SK-N-SH (cell line): ENCODE measurements around the gene CCDC91. TPM values are rescaled to one million over a fixed set of nuclear protein-coding genes. Genes with fewer than 3 reads are reported as not detected.

Source experiments
- CTCF ChIA-PET: fragments of 300-600, 350-600 bp; formaldehyde crosslinking; extraction: SDS; loops from one replicate; lab custom pipeline; 2021; lab: Yijun Ruan, JAX
- POLR2A ChIA-PET: fragments of 350-600 bp; sonication (Branson Sonifier 250); formaldehyde crosslinking; extraction: SDS; loops from one replicate; lab custom pipeline; 2020; ENCODE audit warnings: antibody characterized with exemption, inconsistent platforms; lab: Yijun Ruan, JAX
- DNase-seq: peaks from one replicate; pipeline ENCODE4 v3.0.0; 2012
- H2AFZ ChIP-seq: fragments of 200-600 bp; sonication (generic); 2 replicates; pipeline ENCODE4 v1.8.1; 2016; ENCODE audit warnings: antibody characterized with exemption, mild to moderate bottlenecking, low read depth
- H3F3A ChIP-seq: fragments of 200-600 bp; sonication (generic); replicated peaks from 2 replicates; pipeline ENCODE3; 2016; ENCODE audit warnings: antibody characterized with exemption, mild to moderate bottlenecking; ENCODE audit not compliant: insufficient read depth
- H3K27ac ChIP-seq, 2 experiments: fragments of 200-500 bp in 1 of 2; fragments of 200-600 bp in 1 of 2; sonication (Bioruptor generic) in 1 of 2; sonication (generic), shearing (Covaris generic) in 1 of 2; 2 replicates each; pipeline versions ENCODE4 v1.5.1 to v1.6.1; 2014 to 2016; ENCODE audit warnings: low read depth in 2 of 2, inconsistent platforms in 1 of 2, low read length in 1 of 2, mild to moderate bottlenecking in 1 of 2, mixed read lengths in 1 of 2
- H3K27me3 ChIP-seq: fragments of 200-600 bp; sonication (generic), shearing (Covaris generic); 2 replicates; pipeline ENCODE4 v1.6.1; 2016; ENCODE audit warnings: mixed run types; ENCODE audit not compliant: insufficient read depth
- H3K36me3 ChIP-seq, 2 experiments: fragments of 200-500 bp in 1 of 2; fragments of 200-600 bp in 1 of 2; sonication (Bioruptor generic) in 1 of 2; sonication (generic) in 1 of 2; replicated peaks in 1 of 2; 2 replicates each; pipeline versions ENCODE3 to v1.5.1; 2014 to 2016; ENCODE audit warnings: low read length in 1 of 2, mild to moderate bottlenecking in 1 of 2; ENCODE audit not compliant: insufficient read depth in 2 of 2, control insufficient read depth in 1 of 2
- H3K4me1 ChIP-seq, 2 experiments: fragments of 200-500 bp in 1 of 2; fragments of 200-600 bp in 1 of 2; sonication (Bioruptor generic) in 1 of 2; sonication (generic), shearing (Covaris generic) in 1 of 2; 2 replicates each; pipeline versions ENCODE4 v1.5.1 to v1.6.1; 2014 to 2016; ENCODE audit warnings: low read depth in 1 of 2, low read length in 1 of 2, mixed run types in 1 of 2; ENCODE audit not compliant: insufficient read depth in 2 of 2, control insufficient read depth in 1 of 2
- H3K4me2 ChIP-seq: fragments of 200-600 bp; sonication (generic), shearing (Covaris generic); 2 replicates; pipeline ENCODE4 v1.6.1; 2017; ENCODE audit warnings: mixed run types
- H3K4me3 ChIP-seq, 2 experiments: fragments of 200-500 bp in 1 of 2; fragments of 200-600 bp in 1 of 2; sonication (Bioruptor generic) in 1 of 2; sonication (generic), shearing (Covaris generic) in 1 of 2; 2 replicates each; pipeline versions ENCODE4 v1.5.1 to v1.8.1; 2014 to 2016; ENCODE audit warnings: low read depth in 2 of 2, inconsistent platforms in 1 of 2, low read length in 1 of 2, mild to moderate bottlenecking in 1 of 2, mixed read lengths in 1 of 2, moderate library complexity in 1 of 2
- H3K79me2 ChIP-seq: fragments of 200-600 bp; sonication (generic); 2 replicates; pipeline ENCODE4 v1.8.1; 2017; ENCODE audit warnings: mild to moderate bottlenecking; ENCODE audit not compliant: insufficient read depth
- H3K9ac ChIP-seq: fragments of 200-600 bp; sonication (generic); 2 replicates; pipeline ENCODE4 v1.6.1; 2017; ENCODE audit warnings: mixed run types
- H3K9me2 ChIP-seq: fragments of 200-600 bp; sonication (generic); 2 replicates; pipeline ENCODE4 v1.6.1; 2017; ENCODE audit warnings: mixed run types
- H3K9me3 ChIP-seq: fragments of 200-600 bp; sonication (generic); 2 replicates; pipeline ENCODE4 v1.6.1; 2017; ENCODE audit warnings: mixed run types, mild to moderate bottlenecking, moderate library complexity
- H4K20me1 ChIP-seq: fragments of 200-600 bp; sonication (generic); 2 replicates; pipeline ENCODE4 v1.6.1; 2017; ENCODE audit warnings: mild to moderate bottlenecking, mixed run types; ENCODE audit not compliant: insufficient read depth
- CHD2 ChIP-seq: fragments of 150-350 bp; IDR thresholded peaks from 2 replicates; pipeline ENCODE4 v1.6.1; 2018; ENCODE audit warnings: low read length; ENCODE audit not compliant: partially characterized antibody
- CTCF ChIP-seq: fragments of 200-600 bp; sonication (generic); IDR thresholded peaks from 2 replicates; pipeline ENCODE4 v1.6.1; 2017; ENCODE audit warnings: antibody characterized with exemption, mild to moderate bottlenecking, moderate library complexity
- EP300 ChIP-seq, 2 experiments: IDR thresholded peaks; 2 replicates each; pipeline versions ENCODE4 v1.4.0 to v1.6.1; 2012; ENCODE audit warnings: borderline replicate concordance in 1 of 2, low read depth in 1 of 2, low read length in 1 of 2
- FOSL2 ChIP-seq: IDR thresholded peaks from 2 replicates; pipeline ENCODE4 v1.4.0; 2012; ENCODE audit warnings: low read depth, mild to moderate bottlenecking, moderate library complexity, borderline replicate concordance
- FOXJ3 ChIP-seq: sonication (generic); formaldehyde crosslinking; IDR thresholded peaks from 2 replicates; pipeline ENCODE4 v1.5.1; 2020; ENCODE audit warnings: mild to moderate bottlenecking, missing genetic modification reagents
- FOXM1 ChIP-seq: IDR thresholded peaks from 2 replicates; pipeline ENCODE4 v1.4.0; 2012; ENCODE audit warnings: low read depth, mild to moderate bottlenecking
- GABPA ChIP-seq: IDR thresholded peaks from 2 replicates; pipeline ENCODE4 v1.4.0; 2012; ENCODE audit warnings: low read depth, mild to moderate bottlenecking
- GATA2 ChIP-seq: sonication (generic); formaldehyde crosslinking; IDR thresholded peaks from 2 replicates; pipeline ENCODE4 v1.5.0; 2020; ENCODE audit warnings: mild to moderate bottlenecking, missing genetic modification reagents
- JUND ChIP-seq: IDR thresholded peaks from 2 replicates; pipeline ENCODE4 v1.4.0; 2012
- MEF2A ChIP-seq: IDR thresholded peaks from 2 replicates; pipeline ENCODE4 v1.4.0; 2012; ENCODE audit warnings: low read depth, borderline replicate concordance
- NFIC ChIP-seq: IDR thresholded peaks from 2 replicates; pipeline ENCODE4 v1.4.0; 2012; ENCODE audit warnings: borderline replicate concordance
- NRF1 ChIP-seq: IDR thresholded peaks from 2 replicates; pipeline ENCODE4 v1.6.1; 2012; ENCODE audit warnings: low read depth, mild to moderate bottlenecking, low read length
- POLR2AphosphoS5 ChIP-seq: IDR thresholded peaks from 2 replicates; pipeline ENCODE4 v1.6.1; 2012; ENCODE audit warnings: low read depth, low read length
- RAD21 ChIP-seq: IDR thresholded peaks from 2 replicates; pipeline ENCODE4 v1.6.1; 2012; ENCODE audit warnings: mild to moderate bottlenecking, low read length
- REST ChIP-seq: IDR thresholded peaks from 2 replicates; pipeline ENCODE4 v1.6.1; 2012; ENCODE audit warnings: mild to moderate bottlenecking, low read depth, low read length, moderate library complexity
- RFX5 ChIP-seq: IDR thresholded peaks from 2 replicates; pipeline ENCODE4 v1.6.1; 2012; ENCODE audit warnings: mild to moderate bottlenecking, improper control_type of control experiment, low read length
- SMC3 ChIP-seq: IDR thresholded peaks from 2 replicates; pipeline ENCODE4 v1.6.1; 2012; ENCODE audit warnings: low read depth, low read length, improper control_type of control experiment
- TCF12 ChIP-seq: IDR thresholded peaks from 2 replicates; pipeline ENCODE4 v1.4.0; 2012
- YY1 ChIP-seq: IDR thresholded peaks from 2 replicates; pipeline ENCODE4 v1.4.0; 2012; ENCODE audit warnings: low read depth, mild to moderate bottlenecking
- ZBTB33 ChIP-seq: IDR thresholded peaks from 2 replicates; pipeline ENCODE4 v1.4.0; 2012; ENCODE audit warnings: low read depth, borderline replicate concordance
- WGBS: methylation state at CpG from one replicate; pipeline ENCODE4 v1.1.6; 2017; ENCODE audit warnings: low lambda C conversion rate; 5-methylcytosine and 5-hydroxymethylcytosine counted together
- polyA plus RNA-seq, 3 experiments: library from polyadenylated mRNA; depleted of rRNA; stranded (reverse); fragments of >200 nt; gene quantifications; 2 replicates each; pipeline ENCODE4 v1.2.3, GENCODE V29; 2012

Gene CCDC91
- polyA plus RNA-seq, 1 of the 3 experiments (the other 2 are of a cell fraction): 13.0 TPM

- H3K9me2 ChIP-seq: no peaks in the 10 kb centered on the region
- no peaks in the 10 kb centered on the region for H3K36me3 ChIP-seq
- H3K79me2 ChIP-seq: no peaks in the 10 kb centered on the region
- H3K27me3 ChIP-seq: no peaks in the 10 kb centered on the region
- peaks cover 0 to 27% of the 10 kb centered on the region in 2 experiments; a peak in 3 of 4 replicates for H3K4me1 ChIP-seq
- no peak for DNase-seq
- POLR2A ChIA-PET: no interaction called here
- 29% methylated on average over 2 of the region's 2 CpGs for WGBS
- peak overlapping the region; percentile 1; the same call in 1 of the 2 replicates for H2AFZ ChIP-seq
- no peaks in the 10 kb centered on the region for H3K9me3 ChIP-seq
- H3K9ac ChIP-seq: no peak overlapping the region
- CTCF ChIA-PET: interaction anchor here (1.0 to 1.6 kb wide), 2 partner anchors 10 kb away, joined by 4 to 5 read pairs; no protein-coding TSS in a partner anchor
- no peaks in the 10 kb centered on the region for H4K20me1 ChIP-seq
- H3K4me3 ChIP-seq: no peak overlapping the region
- TF ChIP-seq GATA2 (no peak), FOSL2 (peak; percentile 67; the same call in 1 of the 2 replicates), FOXM1 (no peak), RAD21 (no peak), GABPA (no peak), ZBTB33 (no peak), TCF12 (peak; percentile 10; the same call in 1 of the 2 replicates), FOXJ3 (no peak), JUND (peak; percentile 82), EP300 (IDR thresholded peaks at IDR 0.05; ENCODE audit: borderline replicate concordance in 1 of 2, low read depth in 1 of 2, low read length in 1 of 2) (peak in 1 of 2 experiments; percentile 54; a peak in 1 of 4 replicates)
- H3F3A ChIP-seq: peaks cover 24% of the 10 kb centered on the region
- peak overlapping the region; percentile 10; the same call in 1 of the 2 replicates for H3K4me2 ChIP-seq
- H3K27ac ChIP-seq: peak overlapping the region; percentile 47 to 73; a peak in 3 of 4 replicates
Observed at GRCh38 chr12:28535216-28535615, 345.0 kb downstream of the CCDC91 start.

- DNase-seq: no peak
- peak; percentile 17; the same call in 1 of the 2 replicates for TF ChIP-seq FOSL2
- no peak for TF ChIP-seq CHD2
- no peak for TF ChIP-seq YY1
- TF ChIP-seq CTCF: peak; percentile 10; the same call in 1 of the 2 replicates
- no peak for TF ChIP-seq SMC3
- no peak for TF ChIP-seq POLR2AphosphoS5
- TF ChIP-seq FOXJ3: no peak
- no peak for TF ChIP-seq GATA2
- TF ChIP-seq REST: no peak
- TF ChIP-seq NFIC: no peak
- TF ChIP-seq EP300 (IDR thresholded peaks at IDR 0.05; ENCODE audit: borderline replicate concordance in 1 of 2, low read depth in 1 of 2, low read length in 1 of 2): 0 out of 4 replicates have a peak, but pooled peaks of 1 of the 2 experiments have one; percentile 10
- TF ChIP-seq RFX5: no peak
- TF ChIP-seq NRF1: no peak
- no peak for TF ChIP-seq FOXM1
- no peak for TF ChIP-seq MEF2A
- peak; percentile 44 for TF ChIP-seq JUND
Observed at GRCh38 chr12:28536088-28536487, 345.8 kb downstream of the CCDC91 start.

More at GRCh38 chr12:28536088-28536487, 345.8 kb downstream of the CCDC91 start:
- ChIA-PET POLR2A (no interaction called here), CTCF (no interaction called here)
- H3K4me2 ChIP-seq: peak overlapping the region; percentile 10; the same call in 1 of the 2 replicates
- WGBS: 47% methylated on average over 2 of the region's 2 CpGs
- no peaks in the 10 kb centered on the region for H3K79me2 ChIP-seq
- peak overlapping the region; percentile 61; the same call in 1 of the 2 replicates for H2AFZ ChIP-seq
- H3K4me1 ChIP-seq: peaks cover 0 to 27% of the 10 kb centered on the region in 2 experiments
- no peaks in the 10 kb centered on the region for H3K9me2 ChIP-seq
- H3K36me3 ChIP-seq: no peaks in the 10 kb centered on the region
- no peak overlapping the region; a peak in 1 of 4 replicates for H3K4me3 ChIP-seq
- H3K27me3 ChIP-seq: no peaks in the 10 kb centered on the region
- H3K9me3 ChIP-seq: no peaks in the 10 kb centered on the region
- no peaks in the 10 kb centered on the region for H4K20me1 ChIP-seq
- peak overlapping the region; percentile 43 to 73; a peak in 3 of 4 replicates for H3K27ac ChIP-seq
- H3F3A ChIP-seq: peaks cover 24% of the 10 kb centered on the region
- peak overlapping the region; percentile 11; the same call in 1 of the 2 replicates for H3K9ac ChIP-seq
